Activated gamma-delta T cell treated with anti-CD3 and anti-CD28 coated beads, Interleukin-2, amount 50 U/mL, for 16 hours (primary cell): ENCODE results near the gene CYP2W1.
"Not testable (repeated sequence)": the region's sequence is repeated elsewhere in the genome, so short reads cannot be mapped to it uniquely, and the experiment has no call there.

Source experiments
- DNase-seq: peaks from one replicate; pipeline ENCODE4 v3.0.0-alpha.2; 2020; ENCODE audit warnings: low read depth

The CYP2W1 gene

GRCh38 chr7:1029637-1030443 lies 46.9 kb downstream of the CYP2W1 start:
- DNase-seq = no peak

GRCh38 chr7:1030444-1031070 lies 47.6 kb downstream of the CYP2W1 start:
- DNase-seq = no peak

GRCh38 chr7:1031716-1032455 lies 48.9 kb downstream of the CYP2W1 start:
- DNase-seq = no peak

GRCh38 chr7:1032536-1033181 lies 49.7 kb downstream of the CYP2W1 start:
- DNase-seq = no peak

- no peak for DNase-seq
Measured at GRCh38 chr7:1033546-1034145, 50.7 kb downstream of the CYP2W1 start.

- DNase-seq = not testable (repeated sequence)
Measured at GRCh38 chr7:1034769-1035168, 51.8 kb downstream of the CYP2W1 start.

- DNase-seq = not testable (repeated sequence)
Measured at GRCh38 chr7:1036164-1036928, 53.4 kb downstream of the CYP2W1 start.
